PC-9 (cell line): ENCODE results near the gene CD2. TPM values are rescaled to one million over a fixed set of nuclear protein-coding genes. Genes with fewer than 3 reads are reported as not detected.

Source experiments
- BruUV-seq: library from RNA; stranded (reverse); fragments of 400-500 nt; replicated peaks from 2 replicates; lab custom pipeline; 2021; lab: Mats Ljungman, UMichigan
- CTCF ChIA-PET: fragments of 300-600 bp; sonication (Branson Sonifier 250); formaldehyde crosslinking; loops from one replicate; lab custom pipeline; 2022; ENCODE audit warnings: antibody characterized with exemption; lab: Charles Lee
- POLR2A ChIA-PET: fragments of 300-600 bp; sonication (Branson Sonifier 250); formaldehyde crosslinking; loops from one replicate; lab custom pipeline; 2022; ENCODE audit warnings: antibody characterized with exemption; ENCODE audit not compliant: unreplicated experiment; lab: Charles Lee
- DNase-seq, 2 experiments: peaks; one replicate each; pipeline versions ENCODE4 v3.0.0 to v3.0.0-alpha.2; 2015 to 2022; ENCODE audit warnings: mixed read lengths in 1 of 2
- H2AFZ ChIP-seq: fragments of 200-600 bp; sonication (generic); 2 replicates; pipeline ENCODE4 v1.8.1; 2017; ENCODE audit warnings: antibody characterized with exemption
- H3F3A ChIP-seq: fragments of 200-600 bp; sonication (generic); 2 replicates; pipeline ENCODE4 v1.8.1; 2017; ENCODE audit warnings: antibody characterized with exemption, mild to moderate bottlenecking, low read depth; ENCODE audit not compliant: insufficient read depth
- H3K27ac ChIP-seq: fragments of 200-600 bp; sonication (generic); 2 replicates; pipeline ENCODE4 v1.6.1; 2016; ENCODE audit warnings: mixed run types
- H3K27me3 ChIP-seq: fragments of 200-600 bp; sonication (generic); 2 replicates; pipeline ENCODE4 v1.6.1; 2016; ENCODE audit warnings: low read depth, mixed run types; ENCODE audit not compliant: insufficient read depth
- H3K36me3 ChIP-seq: fragments of 200-600 bp; sonication (generic); 2 replicates; pipeline ENCODE4 v1.6.1; 2016; ENCODE audit warnings: low read depth, mixed run types
- H3K4me1 ChIP-seq: fragments of 200-600 bp; sonication (generic); replicated peaks from 2 replicates; pipeline ENCODE4 v1.6.1; 2016; ENCODE audit warnings: mixed run types; ENCODE audit not compliant: insufficient read depth
- H3K4me2 ChIP-seq: fragments of 200-600 bp; sonication (generic); 2 replicates; pipeline ENCODE4 v1.6.1; 2017; ENCODE audit warnings: mixed run types
- H3K4me3 ChIP-seq: fragments of 200-600 bp; sonication (generic); 2 replicates; pipeline ENCODE4 v1.6.1; 2016; ENCODE audit warnings: mixed run types
- H3K79me2 ChIP-seq: fragments of 200-600 bp; sonication (generic); 2 replicates; pipeline ENCODE4 v1.6.1; 2017; ENCODE audit warnings: low read depth, mixed run types
- H3K9me2 ChIP-seq: fragments of 200-600 bp; sonication (generic); 2 replicates; pipeline ENCODE4 v1.8.1; 2017; ENCODE audit warnings: mild to moderate bottlenecking; ENCODE audit not compliant: insufficient read depth
- H3K9me3 ChIP-seq: fragments of 200-600 bp; sonication (generic); 2 replicates; pipeline ENCODE4 v1.8.1; 2016; ENCODE audit warnings: low read depth; ENCODE audit not compliant: insufficient read depth
- H4K20me1 ChIP-seq: fragments of 200-600 bp; sonication (generic); 2 replicates; pipeline ENCODE4 v1.8.1; 2017; ENCODE audit not compliant: insufficient read depth
- CTCF ChIP-seq: fragments of 200-600 bp; sonication (generic); conservative IDR thresholded peaks from 2 replicates; pipeline ENCODE4 v1.6.1; 2017; ENCODE audit warnings: mixed run types, antibody characterized with exemption, mild to moderate bottlenecking, moderate library complexity
- EZH2 ChIP-seq: fragments of 200-600 bp; sonication (generic); IDR thresholded peaks from 2 replicates; pipeline ENCODE4 v1.8.0; 2017; ENCODE audit warnings: antibody characterized with exemption, low read depth
- intact Hi-C: fragments of 100-400 bp; cut with micrococcal nuclease; formaldehyde crosslinking; loops from one replicate; pipeline ENCODE4 v1.10.0; 2022; ENCODE audit not compliant: unreplicated experiment
- total RNA-seq: library from RNA; stranded (reverse); gene quantifications from 2 replicates; pipeline ENCODE4 v1.2.3, GENCODE V29; 2021

Gene CD2
- total RNA-seq, 1 experiment from 2014 or later: not detected

- H3K27me3 ChIP-seq: no peaks in the 10 kb centered on the region
- CTCF ChIA-PET: no interaction called here
- H3K9me2 ChIP-seq: no peaks in the 10 kb centered on the region
- DNase-seq: no peak
- H3K36me3 ChIP-seq: no peaks in the 10 kb centered on the region
- H2AFZ ChIP-seq: no peak overlapping the region
- TF ChIP-seq EZH2 (no peak), CTCF (no peak)
- H3K4me3 ChIP-seq: no peak overlapping the region
- no peaks in the 10 kb centered on the region for H3F3A ChIP-seq
- intact Hi-C loops: loop anchor here (5.0 to 10.0 kb wide), 6 partner anchors 80 to 547 kb away; partner anchors contain the start of gene CD58
- H4K20me1 ChIP-seq: no peaks in the 10 kb centered on the region
- no peak overlapping the region for H3K27ac ChIP-seq
- no peaks in the 10 kb centered on the region for H3K9me3 ChIP-seq
- no peaks in the 10 kb centered on the region for H3K79me2 ChIP-seq
- POLR2A ChIA-PET: no interaction called here
- no peaks in the 10 kb centered on the region for H3K4me1 ChIP-seq
- H3K4me2 ChIP-seq: no peak overlapping the region
- no TSS peak for BruUV-seq
These were observed 19.0 kb upstream of the CD2 start for GRCh38 chr1:116735246-116735645.

- Histone ChIP-seq H3K9me3 (peaks cover 6% of the 10 kb centered on the region; the same call in 1 of the 2 replicates), H3K27ac (no peak overlapping the region), H2AFZ (no peak overlapping the region), H3K36me3 (no peaks in the 10 kb centered on the region), H3K9me2 (no peaks in the 10 kb centered on the region), H3K4me3 (no peak overlapping the region), H3F3A (no peaks in the 10 kb centered on the region), H4K20me1 (no peaks in the 10 kb centered on the region), H3K27me3 (no peaks in the 10 kb centered on the region), H3K79me2 (no peaks in the 10 kb centered on the region), H3K4me2 (no peak overlapping the region), H3K4me1 (no peaks in the 10 kb centered on the region)
- BruUV-seq: no TSS peak
- POLR2A ChIA-PET: interaction anchor here (0.6 kb wide), 1 partner anchor 321 kb away, joined by 11 read pairs; no protein-coding TSS in a partner anchor
- TF ChIP-seq CTCF (peak; percentile 95), EZH2 (no peak)
- CTCF ChIA-PET: interaction anchor here (0.6 to 1.6 kb wide), 4 partner anchors 144 to 321 kb away, joined by 3 to 4 read pairs (median 4); no protein-coding TSS in a partner anchor
- peak in 1 of 2 experiments; percentile 45 for DNase-seq
- intact Hi-C loops: loop anchor here (1.0 to 10.0 kb wide), 7 partner anchors 78 to 545 kb away; partner anchors contain the start of gene CD58
These were observed 17.0 kb upstream of the CD2 start for GRCh38 chr1:116737020-116737854.

GRCh38 chr1:116737855-116738321, 16.3 kb upstream of the CD2 start:
- H4K20me1 ChIP-seq: no peaks in the 10 kb centered on the region
- no peaks in the 10 kb centered on the region for H3K4me1 ChIP-seq
- no peaks in the 10 kb centered on the region for H3K79me2 ChIP-seq
- POLR2A ChIA-PET: no interaction called here
- no peak overlapping the region for H3K4me2 ChIP-seq
- no peaks in the 10 kb centered on the region for H3F3A ChIP-seq
- intact Hi-C loops: loop anchor here (1.0 to 10.0 kb wide), 7 partner anchors 77 to 544 kb away; partner anchors contain the start of gene CD58
- no peak overlapping the region for H2AFZ ChIP-seq
- no peak overlapping the region for H3K27ac ChIP-seq
- CTCF ChIA-PET: interaction anchor here (0.6 to 1.6 kb wide), 4 partner anchors 144 to 320 kb away, joined by 3 to 4 read pairs (median 4); no protein-coding TSS in a partner anchor
- no peak overlapping the region for H3K4me3 ChIP-seq
- H3K27me3 ChIP-seq: no peaks in the 10 kb centered on the region
- TF ChIP-seq CTCF: no peak
- no peak for TF ChIP-seq EZH2
- peaks cover 10% of the 10 kb centered on the region for H3K9me3 ChIP-seq
- no peaks in the 10 kb centered on the region for H3K36me3 ChIP-seq
- H3K9me2 ChIP-seq: no peaks in the 10 kb centered on the region
- no peak for DNase-seq
- no TSS peak for BruUV-seq
